SU-DHL-6 (cell line): ENCODE measurements around the gene THSD7B.

Experiments used
- EZH2phosphoT487 ChIP-seq: fragments of 200-600 bp; sonication (generic), shearing (Covaris generic); conservative IDR thresholded peaks from 2 replicates; pipeline ENCODE4 v1.6.1; 2018; ENCODE audit warnings: mild to moderate bottlenecking, antibody characterized with exemption, low read length, moderate library complexity, mixed read lengths
- TF ChIP-seq, protein P1 (sequence below): fragments of 200-600 bp; sonication (generic); IDR thresholded peaks from one replicate; pipeline ENCODE4 v1.5.1; 2017; ENCODE audit warnings: antibody characterized with exemption, mild to moderate bottlenecking, low read length, moderate library complexity; ENCODE audit not compliant: insufficient read depth, poor library complexity, severe bottlenecking

- TF ChIP-seq, protein P1, sequence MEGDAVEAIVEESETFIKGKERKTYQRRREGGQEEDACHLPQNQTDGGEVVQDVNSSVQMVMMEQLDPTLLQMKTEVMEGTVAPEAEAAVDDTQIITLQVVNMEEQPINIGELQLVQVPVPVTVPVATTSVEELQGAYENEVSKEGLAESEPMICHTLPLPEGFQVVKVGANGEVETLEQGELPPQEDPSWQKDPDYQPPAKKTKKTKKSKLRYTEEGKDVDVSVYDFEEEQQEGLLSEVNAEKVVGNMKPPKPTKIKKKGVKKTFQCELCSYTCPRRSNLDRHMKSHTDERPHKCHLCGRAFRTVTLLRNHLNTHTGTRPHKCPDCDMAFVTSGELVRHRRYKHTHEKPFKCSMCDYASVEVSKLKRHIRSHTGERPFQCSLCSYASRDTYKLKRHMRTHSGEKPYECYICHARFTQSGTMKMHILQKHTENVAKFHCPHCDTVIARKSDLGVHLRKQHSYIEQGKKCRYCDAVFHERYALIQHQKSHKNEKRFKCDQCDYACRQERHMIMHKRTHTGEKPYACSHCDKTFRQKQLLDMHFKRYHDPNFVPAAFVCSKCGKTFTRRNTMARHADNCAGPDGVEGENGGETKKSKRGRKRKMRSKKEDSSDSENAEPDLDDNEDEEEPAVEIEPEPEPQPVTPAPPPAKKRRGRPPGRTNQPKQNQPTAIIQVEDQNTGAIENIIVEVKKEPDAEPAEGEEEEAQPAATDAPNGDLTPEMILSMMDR = no peak
- no peak for TF ChIP-seq EZH2phosphoT487
Observed at GRCh38 chr2:136863874-136864273, 98.5 kb downstream of the THSD7B start.
